MCF 10A (cell line): ENCODE data around the gene DGCR2. TPM values are rescaled to one million over a fixed set of nuclear protein-coding genes. Genes with fewer than 3 reads are reported as not detected.

Experiments used
- BruUV-seq: library from RNA; stranded (reverse); fragments of 400-500 nt; replicated peaks from 2 replicates; lab custom pipeline; 2021; lab: Mats Ljungman, UMichigan
- CTCF ChIA-PET: fragments of 300-600 bp; sonication (Branson Sonifier 250); formaldehyde crosslinking; extraction: SDS; loops from one replicate; lab custom pipeline; 2021; ENCODE audit warnings: antibody characterized with exemption, inconsistent platforms; lab: Yijun Ruan, JAX
- POLR2A ChIA-PET: fragments of 300-600, 350-650 bp; sonication (Branson Sonifier 250); formaldehyde crosslinking; extraction: SDS; loops from one replicate; lab custom pipeline; 2020; ENCODE audit warnings: antibody characterized with exemption, inconsistent platforms; lab: Yijun Ruan, JAX
- DNase-seq: peaks from one replicate; pipeline ENCODE4 v3.0.0-alpha.2; 2018; ENCODE audit not compliant: unreplicated experiment
- H3K27ac Mint-ChIP-seq: one replicate; pipeline ENCODE4 v1.8.0; 2022; ENCODE audit warnings: mild to moderate bottlenecking, low read depth, mixed read lengths; ENCODE audit not compliant: unreplicated experiment
- H3K27me3 Mint-ChIP-seq: one replicate; pipeline ENCODE4 v1.8.0; 2022; ENCODE audit warnings: mixed read lengths; ENCODE audit not compliant: insufficient read depth, unreplicated experiment
- H3K36me3 Mint-ChIP-seq: one replicate; pipeline ENCODE4 v1.8.0; 2022; ENCODE audit warnings: mild to moderate bottlenecking, moderate library complexity, mixed read lengths; ENCODE audit not compliant: insufficient read depth, unreplicated experiment
- H3K4me1 Mint-ChIP-seq: one replicate; pipeline ENCODE4 v1.8.0; 2022; ENCODE audit warnings: mixed read lengths; ENCODE audit not compliant: insufficient read depth, unreplicated experiment
- H3K4me3 Mint-ChIP-seq: one replicate; pipeline ENCODE4 v1.8.0; 2022; ENCODE audit warnings: mild to moderate bottlenecking, moderate library complexity, mixed read lengths; ENCODE audit not compliant: unreplicated experiment
- H3K9me3 Mint-ChIP-seq: one replicate; pipeline ENCODE4 v1.8.0; 2022; ENCODE audit warnings: mixed read lengths; ENCODE audit not compliant: unreplicated experiment
- CTCF ChIP-seq: fragments of 200-600 bp; IDR thresholded peaks from one replicate; pipeline ENCODE4 v1.8.0; 2022; ENCODE audit warnings: antibody characterized with exemption, mild to moderate bottlenecking; ENCODE audit not compliant: unreplicated experiment
- intact Hi-C: fragments of 100-400 bp; cut with micrococcal nuclease; formaldehyde crosslinking; loops from 2 replicates; pipeline ENCODE4 v1.14.1; 2022
- total RNA-seq: library from RNA; stranded (reverse); gene quantifications from 2 replicates; pipeline ENCODE4 v1.2.3, GENCODE V29; 2022

DGCR2 gene
- total RNA-seq, 1 experiment from 2014 or later, result 41.2 TPM

GRCh38 chr22:19039796-19040280 lies 82.4 kb downstream of the DGCR2 start:
- Mint-ChIP-seq H3K27ac (no peak overlapping the region), H3K9me3 (no peaks in the 10 kb centered on the region)
- POLR2A ChIA-PET, result interaction anchor here (0.7 kb wide), 1 partner anchor 82 kb away, joined by 3 read pairs; the partner anchor contains the start of gene DGCR2

GRCh38 chr22:19039448-19039780 lies 82.8 kb downstream of the DGCR2 start:
- no peak overlapping the region for H3K27ac Mint-ChIP-seq
- no peak for TF ChIP-seq CTCF

More at GRCh38 chr22:19039796-19040280, 82.4 kb downstream of the DGCR2 start:
- H3K4me3 Mint-ChIP-seq, result no peak overlapping the region
- intact Hi-C loops, result no loop called here
- H3K36me3 Mint-ChIP-seq, result peaks cover 56% of the 10 kb centered on the region
- CTCF ChIA-PET, result no interaction called here
- H3K27me3 Mint-ChIP-seq, result no peaks in the 10 kb centered on the region
- no peak for TF ChIP-seq CTCF
- no TSS peak for BruUV-seq
- no peak for DNase-seq
- H3K4me1 Mint-ChIP-seq, result no peaks in the 10 kb centered on the region

GRCh38 chr22:19038728-19039447 lies 83.3 kb downstream of the DGCR2 start:
- no peaks in the 10 kb centered on the region for H3K9me3 Mint-ChIP-seq
- ChIA-PET CTCF (no interaction called here), POLR2A (interaction anchor here (0.6 kb wide), 1 partner anchor 408 kb away, joined by 3 read pairs; the partner anchor contains the start of gene C22orf39)
- no peak overlapping the region for H3K27ac Mint-ChIP-seq
- peaks cover 47% of the 10 kb centered on the region for H3K36me3 Mint-ChIP-seq
- H3K4me1 Mint-ChIP-seq, result no peaks in the 10 kb centered on the region
- no peak overlapping the region for H3K4me3 Mint-ChIP-seq
- no peaks in the 10 kb centered on the region for H3K27me3 Mint-ChIP-seq
- BruUV-seq, result no TSS peak
- TF ChIP-seq CTCF, result no peak
- no peak for DNase-seq
- intact Hi-C loops, result no loop called here

More at GRCh38 chr22:19039448-19039780, 82.8 kb downstream of the DGCR2 start:
- no peak for DNase-seq
- Mint-ChIP-seq H3K4me3 (no peak overlapping the region), H3K27me3 (no peaks in the 10 kb centered on the region), H3K9me3 (no peaks in the 10 kb centered on the region), H3K36me3 (peaks cover 52% of the 10 kb centered on the region), H3K4me1 (no peaks in the 10 kb centered on the region)
- BruUV-seq, result no TSS peak
- intact Hi-C loops, result no loop called here
- CTCF ChIA-PET, result no interaction called here
- POLR2A ChIA-PET, result interaction anchor here (0.6 to 0.7 kb wide), 2 partner anchors 83 to 408 kb away, joined by 3 read pairs; partner anchors contain the start of genes C22orf39 and DGCR2

- Mint-ChIP-seq H3K27ac (no peak overlapping the region), H3K27me3 (no peaks in the 10 kb centered on the region), H3K4me3 (no peak overlapping the region), H3K4me1 (no peaks in the 10 kb centered on the region), H3K9me3 (no peaks in the 10 kb centered on the region), H3K36me3 (peaks cover 40% of the 10 kb centered on the region)
- no peak for DNase-seq
- intact Hi-C loops, result no loop called here
- BruUV-seq, result no TSS peak
- POLR2A ChIA-PET, result no interaction called here
- CTCF ChIA-PET, result interaction anchor here (0.7 to 1.2 kb wide), 2 partner anchors 11 to 50 kb away, joined by 3 read pairs; no protein-coding TSS in a partner anchor
- TF ChIP-seq CTCF, result no peak
Observed at GRCh38 chr22:19038164-19038546, 84.1 kb downstream of the DGCR2 start.
